Posterior vena cava (tissue), 2 donors: ENCODE data around the gene MST1R. TPM values are rescaled to one million over a fixed set of nuclear protein-coding genes. Genes with fewer than 3 reads are reported as not detected.

ENCODE experiments used
- DNase-seq: peaks from one replicate; pipeline ENCODE4 v3.0.0-alpha.2; 2020; ENCODE audit warnings: low spot score
- intact Hi-C, 2 donors: fragments of 100-400 bp; cut with DNase I; formaldehyde crosslinking; loops; one replicate each; pipeline versions ENCODE4 v1.14.1 to v1.14.2; 2022 to 2023
- total RNA-seq, 2 donors: library from RNA; stranded (reverse); fragmentation: NEBNext Ultra II Directional; extraction: Animal tissue kit (Norgen Biotek cat#: 25700); gene quantifications; one replicate each; pipeline ENCODE4 v1.2.1, GENCODE V29; 2021
- donor health status: DM: yes; HTN: yes; CAD: no.
- donor health status: DM: yes; HTN: yes; CAD: no.

MST1R gene
- total RNA-seq, 2 donors from 2014 or later: 1.2 to 1.4 TPM

GRCh38 chr3:49856181-49857005, 47.3 kb downstream of the MST1R start, which contains the start of gene TRAIP:
TRAIP (minus strand) TSS chr3:49856564; CDS start chr3:49856453, 111 bp downstream.
- DNase-seq: peak; percentile 97
- intact Hi-C loops: no loop called here

- intact Hi-C loops: no loop called here
Observed at GRCh38 chr3:49855662-49856061, 48.0 kb downstream of the MST1R start.

DNA sequence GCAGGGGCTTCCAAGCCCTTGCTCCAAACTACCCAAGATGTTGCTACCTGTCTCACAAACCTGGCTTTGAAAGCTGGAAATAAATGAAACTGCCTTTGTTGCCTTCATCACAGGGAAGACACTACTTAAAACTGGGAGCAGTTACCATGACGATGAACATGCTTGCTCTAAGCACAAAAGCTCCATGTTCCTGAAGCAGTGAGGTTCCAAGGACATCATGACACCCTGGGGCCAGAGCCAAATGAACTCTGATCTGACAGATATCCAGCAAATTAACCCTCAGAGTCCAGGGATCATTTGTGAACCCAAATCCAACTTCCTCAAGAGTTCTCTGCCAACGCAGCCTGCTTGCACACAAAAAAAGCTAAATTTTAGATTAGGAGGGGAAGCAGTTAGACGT, 58.0 kb downstream of the MST1R start:
- intact Hi-C loops: no loop called here
- no peak for DNase-seq

More at GRCh38 chr3:49855662-49856061, 48.0 kb downstream of the MST1R start:
- no peak for DNase-seq

- intact Hi-C loops: loop anchor here in 1 of 2 donors (5.0 kb wide), 1 partner anchor 142 kb away; no protein-coding TSS in a partner anchor
- DNase-seq: no peak
Observed at GRCh38 chr3:49844464-49845183, 59.0 kb downstream of the MST1R start.

- intact Hi-C loops: loop anchor here in 1 of 2 donors (5.0 kb wide), 1 partner anchor 141 kb away; no protein-coding TSS in a partner anchor
- no peak for DNase-seq
Observed at GRCh38 chr3:49842843-49843517, 60.7 kb downstream of the MST1R start.

DNA sequence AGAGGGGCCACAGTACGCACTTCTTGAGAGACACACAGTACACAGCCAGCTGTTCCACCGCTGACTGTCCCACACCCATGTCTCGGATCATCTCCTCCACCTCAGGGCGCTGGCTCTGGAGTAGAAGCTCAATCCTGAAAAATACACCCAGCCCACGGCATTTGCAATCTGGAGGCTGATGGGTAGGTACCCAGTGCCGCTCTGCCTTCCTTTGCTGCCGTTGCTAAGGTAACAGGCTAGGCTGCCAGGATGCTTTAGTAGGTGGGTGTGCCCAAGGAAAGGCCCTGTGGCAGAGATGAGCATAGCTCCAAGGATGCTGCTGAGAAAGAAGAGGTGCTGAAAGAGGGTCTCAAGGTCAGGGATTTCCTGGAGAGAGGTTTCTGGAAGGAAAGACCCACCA, 61.9 kb downstream of the MST1R start:
- intact Hi-C loops: loop anchor here in 1 of 2 donors (2.0 to 5.0 kb wide), 2 partner anchors 37 to 140 kb away; no protein-coding TSS in a partner anchor

DNA sequence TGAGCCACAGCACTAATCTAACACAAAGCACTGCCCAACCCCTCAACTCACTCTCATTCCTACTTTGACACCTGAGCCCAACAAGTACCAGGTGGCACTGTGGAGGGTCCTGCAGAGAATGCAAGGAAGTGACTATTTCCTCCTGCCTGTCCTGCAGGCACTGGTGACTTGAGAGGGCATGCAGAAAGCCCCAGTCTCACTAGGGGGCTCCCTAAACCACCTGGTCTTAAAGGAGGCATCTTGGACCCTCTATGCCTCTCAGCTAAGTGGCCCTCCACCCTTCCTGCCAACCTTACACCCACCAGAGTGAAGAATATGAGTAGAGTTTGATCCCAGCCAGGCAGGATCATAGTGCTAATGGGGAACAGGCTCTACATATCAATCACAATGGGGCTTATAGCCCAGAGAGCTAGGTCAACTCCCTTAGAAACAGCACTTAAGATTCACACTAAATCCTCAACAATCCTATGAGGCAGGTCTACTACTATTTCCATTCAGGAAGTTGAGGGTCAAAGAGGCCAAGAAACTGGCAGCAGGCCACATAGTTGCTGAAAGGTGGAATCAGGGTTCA, 62.5 kb downstream of the MST1R start:
- no peak for DNase-seq
- intact Hi-C loops: loop anchor here in 1 of 2 donors (2.0 to 5.0 kb wide), 2 partner anchors 36 to 139 kb away; no protein-coding TSS in a partner anchor

More for the DNA sequence above, 61.9 kb downstream of the MST1R start:
- no peak for DNase-seq

- DNase-seq: no peak
- intact Hi-C loops: loop anchor here in 1 of 2 donors (2.0 to 5.0 kb wide), 2 partner anchors 36 to 138 kb away; no protein-coding TSS in a partner anchor
Observed at GRCh38 chr3:49840388-49840787, 63.3 kb downstream of the MST1R start.

DNA sequence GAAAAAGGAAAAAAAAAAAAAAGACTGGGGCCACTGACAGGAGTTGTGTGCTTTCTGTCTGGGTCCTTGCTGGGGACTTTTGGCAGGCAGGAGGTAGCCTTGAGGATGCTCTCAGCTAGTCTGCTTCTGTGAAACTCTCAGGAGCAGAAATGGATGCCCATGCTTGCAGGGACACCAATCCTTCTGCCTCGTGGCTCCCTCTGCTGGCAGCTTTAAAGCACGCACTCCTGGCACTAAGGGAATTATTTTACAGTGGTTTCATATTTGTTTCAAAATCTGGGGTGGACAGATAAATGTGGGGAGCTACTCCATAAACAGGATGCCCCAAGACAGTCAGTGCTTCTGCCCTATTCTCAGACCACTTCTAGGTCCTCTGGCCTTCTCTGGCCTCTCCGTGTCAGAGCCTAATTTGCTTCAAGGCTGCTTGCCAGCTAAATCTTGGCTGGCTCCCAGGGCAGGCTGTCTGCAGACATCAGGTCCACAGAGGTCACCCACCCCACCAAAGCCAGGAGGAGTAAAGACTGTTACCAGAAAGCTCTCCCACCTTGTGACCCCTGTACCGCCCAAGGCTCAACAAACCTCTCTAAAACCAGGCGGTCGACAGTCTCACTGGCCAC, 64.4 kb downstream of the MST1R start:
- DNase-seq: peak; percentile 94
- intact Hi-C loops: loop anchor here in 1 of 2 donors (2.0 kb wide), 1 partner anchor 32 kb away; no protein-coding TSS in a partner anchor

Other genes starting within 250 kb of the MST1R start
- 10 to 100 TPM; 51.8 to 52.5 TPM for gene APEH, start 229.5 kb downstream of the MST1R start, total RNA-seq
- gene MST1, start 214.4 kb downstream of the MST1R start, total RNA-seq: 1 to 10 TPM; 3.0 to 9.1 TPM
- 10 to 100 TPM; 28.3 to 29.5 TPM for gene RNF123, start 214.3 kb downstream of the MST1R start, total RNA-seq
- not detected for gene AMIGO3, start 184.2 kb downstream of the MST1R start, total RNA-seq
- gene GMPPB, start 179.9 kb downstream of the MST1R start, total RNA-seq: 10 to 100 TPM; 28.8 to 29.6 TPM
- 10 to 100 TPM; 31.5 to 33.3 TPM for gene IP6K1, start 117.3 kb downstream of the MST1R start, total RNA-seq
- gene CDHR4, start 104.0 kb downstream of the MST1R start, total RNA-seq: under 1 TPM; 0.29 to 0.46 TPM
- gene INKA1, start 100.6 kb downstream of the MST1R start, total RNA-seq: 1 to 10 TPM; 5.6 to 5.9 TPM
- 10 to 100 TPM; 32.1 to 56.9 TPM for gene UBA7, start 89.9 kb downstream of the MST1R start, total RNA-seq
- gene TRAIP, start 47.3 kb downstream of the MST1R start, total RNA-seq: 1 to 10 TPM; 1.5 to 2.2 TPM
- not detected for gene CAMKV, start 34.0 kb downstream of the MST1R start, total RNA-seq
- gene MON1A, start 25.9 kb upstream of the MST1R start, total RNA-seq: 1 to 10 TPM; 7.6 to 9.3 TPM
- 10 to 100 TPM; 53.4 to 62.6 TPM for gene RBM6, start 36.3 kb upstream of the MST1R start, total RNA-seq
- 100 to 1,000 TPM in 1 of 2 donors, 10 to 100 TPM in 1; 83.5 to 108 TPM for gene RBM5, start 185.0 kb upstream of the MST1R start, total RNA-seq